Measurements from ENCODE around the gene RHCG. TPM values are rescaled to one million over a fixed set of nuclear protein-coding genes. Genes with fewer than 3 reads are reported as not detected.
A peak's percentile ranks its signal among the peaks of the same experiment; 100 is the strongest.

RHCG gene
- total RNA-seq, 2 experiments from 2014 or later = not detected

GRCh38 chr15:89504166-89504565 is 7.8 kb upstream of the RHCG start:
- ATAC-seq (no peak), DNase-seq (no peak)
- peaks cover 23% of the 10 kb centered on the region for H3K27me3 Mint-ChIP-seq
- intact Hi-C loops (cut with micrococcal nuclease) = no loop called here
- CTCF ChIA-PET = no interaction called here
- no peak overlapping the region for H3K27ac Mint-ChIP-seq
- POLR2A ChIA-PET = no interaction called here
- no peaks in the 10 kb centered on the region for H3K36me3 Mint-ChIP-seq (ENCODE audit: low read depth)
- TF ChIP-seq, protein P1, sequence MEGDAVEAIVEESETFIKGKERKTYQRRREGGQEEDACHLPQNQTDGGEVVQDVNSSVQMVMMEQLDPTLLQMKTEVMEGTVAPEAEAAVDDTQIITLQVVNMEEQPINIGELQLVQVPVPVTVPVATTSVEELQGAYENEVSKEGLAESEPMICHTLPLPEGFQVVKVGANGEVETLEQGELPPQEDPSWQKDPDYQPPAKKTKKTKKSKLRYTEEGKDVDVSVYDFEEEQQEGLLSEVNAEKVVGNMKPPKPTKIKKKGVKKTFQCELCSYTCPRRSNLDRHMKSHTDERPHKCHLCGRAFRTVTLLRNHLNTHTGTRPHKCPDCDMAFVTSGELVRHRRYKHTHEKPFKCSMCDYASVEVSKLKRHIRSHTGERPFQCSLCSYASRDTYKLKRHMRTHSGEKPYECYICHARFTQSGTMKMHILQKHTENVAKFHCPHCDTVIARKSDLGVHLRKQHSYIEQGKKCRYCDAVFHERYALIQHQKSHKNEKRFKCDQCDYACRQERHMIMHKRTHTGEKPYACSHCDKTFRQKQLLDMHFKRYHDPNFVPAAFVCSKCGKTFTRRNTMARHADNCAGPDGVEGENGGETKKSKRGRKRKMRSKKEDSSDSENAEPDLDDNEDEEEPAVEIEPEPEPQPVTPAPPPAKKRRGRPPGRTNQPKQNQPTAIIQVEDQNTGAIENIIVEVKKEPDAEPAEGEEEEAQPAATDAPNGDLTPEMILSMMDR (IDR thresholded peaks at IDR 0.05) = no peak
- H3K9me3 Mint-ChIP-seq = no peaks in the 10 kb centered on the region
- no peak overlapping the region for H3K4me3 Mint-ChIP-seq
- no peaks in the 10 kb centered on the region for H3K4me1 Mint-ChIP-seq (ENCODE audit: low read depth)

DNA sequence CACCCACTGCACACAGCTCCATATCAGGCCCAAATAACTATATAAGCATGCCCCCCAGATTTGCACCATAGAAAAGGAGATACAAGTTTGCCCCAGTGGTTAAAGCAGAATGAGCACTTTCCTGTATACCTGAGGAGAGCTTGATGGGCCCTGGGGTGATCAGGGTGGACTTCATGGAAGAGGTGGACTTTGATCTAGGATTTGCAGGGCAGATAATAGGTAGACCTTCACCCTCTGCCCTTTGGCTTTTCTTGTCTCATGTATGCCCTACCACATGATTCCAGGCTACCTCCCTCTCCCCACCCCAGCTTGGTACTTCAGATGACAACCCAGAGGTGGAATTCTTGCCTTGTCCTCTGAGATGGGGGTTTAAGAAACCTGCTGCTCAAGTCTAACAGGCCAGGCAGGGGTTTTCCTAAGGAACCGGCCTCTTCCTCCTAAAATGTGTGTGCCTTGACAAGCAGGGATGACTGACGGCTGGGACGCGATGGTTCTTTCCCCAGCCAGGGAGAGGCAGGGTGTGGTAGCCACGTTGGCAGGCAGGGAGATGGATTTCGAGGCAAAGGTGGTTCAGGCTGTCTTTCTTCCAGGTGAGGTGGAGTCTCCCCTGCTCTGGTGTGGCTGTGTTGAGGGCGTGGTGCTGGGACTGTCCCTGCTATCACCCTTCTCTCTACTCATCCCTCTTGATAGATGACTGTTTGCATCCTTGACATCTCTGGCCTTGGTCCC is 6.6 kb upstream of the RHCG start:
- TF ChIP-seq, protein P1 (IDR thresholded peaks at IDR 0.05) = no peak
- H3K9me3 Mint-ChIP-seq = no peaks in the 10 kb centered on the region
- ChIA-PET POLR2A (no interaction called here), CTCF (no interaction called here)
- H3K27me3 Mint-ChIP-seq = peaks cover 28% of the 10 kb centered on the region
- H3K27ac Mint-ChIP-seq = no peak overlapping the region
- no peak for ATAC-seq
- H3K36me3 Mint-ChIP-seq (ENCODE audit: low read depth) = no peaks in the 10 kb centered on the region
- DNase-seq = no peak
- no peak overlapping the region for H3K4me3 Mint-ChIP-seq
- intact Hi-C loops (cut with micrococcal nuclease) = no loop called here
- no peaks in the 10 kb centered on the region for H3K4me1 Mint-ChIP-seq (ENCODE audit: low read depth)

DNA sequence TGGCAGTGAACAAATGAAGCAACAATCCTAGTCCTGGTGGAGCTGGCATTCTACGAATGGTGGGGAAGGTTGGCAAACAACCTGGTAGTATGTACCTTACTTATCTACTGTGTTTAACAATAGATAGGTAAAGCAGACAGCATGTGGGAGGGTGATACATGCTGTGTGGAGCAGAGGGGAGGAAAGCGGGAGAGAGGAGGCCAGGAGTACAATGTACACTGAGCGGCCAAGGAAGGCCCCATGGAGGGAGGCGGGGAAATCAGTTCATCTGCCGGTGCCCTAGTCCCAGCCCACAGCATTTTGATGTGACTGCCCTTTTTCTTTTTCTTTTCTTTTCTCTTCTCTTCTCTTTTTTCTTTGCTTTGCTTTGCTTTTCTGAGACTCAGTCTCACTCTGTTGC is 5.3 kb upstream of the RHCG start:
- intact Hi-C loops (cut with micrococcal nuclease) = no loop called here
- peaks cover 34% of the 10 kb centered on the region for H3K27me3 Mint-ChIP-seq
- ATAC-seq (no peak), DNase-seq (no peak)
- ChIA-PET CTCF (interaction anchor here (1.8 kb wide), 1 partner anchor 143 kb away, joined by 7 read pairs; no protein-coding TSS in a partner anchor), POLR2A (no interaction called here)
- no peak overlapping the region for H3K27ac Mint-ChIP-seq
- TF ChIP-seq, protein P1 (IDR thresholded peaks at IDR 0.05) = no peak
- no peaks in the 10 kb centered on the region for H3K9me3 Mint-ChIP-seq
- H3K36me3 Mint-ChIP-seq (ENCODE audit: low read depth) = no peaks in the 10 kb centered on the region
- peaks cover 3% of the 10 kb centered on the region for H3K4me1 Mint-ChIP-seq (ENCODE audit: low read depth)
- H3K4me3 Mint-ChIP-seq = no peak overlapping the region

DNA sequence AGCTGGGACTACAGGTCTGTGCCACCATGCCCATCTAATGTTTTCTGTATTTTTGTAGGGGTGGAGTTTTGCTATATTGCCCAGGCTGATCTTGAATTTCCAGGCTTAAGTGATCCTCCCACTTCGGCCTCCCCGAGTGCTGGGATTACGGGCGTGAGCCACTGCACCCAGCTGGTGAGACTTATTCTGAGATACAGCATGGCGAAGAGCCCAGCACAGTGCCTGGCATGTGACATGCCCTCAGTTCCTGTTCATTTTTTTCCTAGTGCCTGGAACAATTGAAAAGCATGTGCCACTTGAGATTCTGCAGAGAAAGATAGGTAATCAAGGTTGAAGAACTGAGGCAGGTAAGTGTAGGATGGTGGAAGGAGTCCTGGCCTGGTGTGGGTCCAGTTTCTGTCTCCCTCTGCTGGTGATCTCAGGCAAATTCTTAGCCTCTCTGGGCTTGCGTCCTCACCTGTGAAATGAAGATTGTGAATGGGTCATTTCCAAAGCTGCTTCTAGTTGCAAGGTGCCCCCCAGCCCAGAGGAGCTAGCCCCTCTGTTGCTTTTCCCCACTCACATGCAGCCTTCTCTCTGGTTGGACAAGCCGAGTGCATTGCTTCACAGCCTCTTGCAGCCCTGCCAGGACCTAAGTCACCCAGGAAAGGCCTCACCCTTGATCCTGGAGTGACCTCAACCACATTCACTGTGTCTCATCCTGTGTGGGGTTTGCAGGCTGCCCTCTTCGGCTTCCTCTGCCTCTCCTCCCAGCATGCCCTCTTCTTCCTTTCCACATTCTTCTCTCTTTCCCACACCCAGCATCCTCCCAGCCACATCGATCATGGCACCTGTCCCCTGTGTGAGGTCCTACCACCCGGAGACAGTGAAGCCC is 4.3 kb upstream of the RHCG start:
- DNase-seq (peak; percentile 17), ATAC-seq (no peak)
- peaks cover 40% of the 10 kb centered on the region for H3K27me3 Mint-ChIP-seq
- H3K9me3 Mint-ChIP-seq = no peaks in the 10 kb centered on the region
- TF ChIP-seq, protein P1 (IDR thresholded peaks at IDR 0.05) = peak; percentile 17
- ChIA-PET CTCF (interaction anchor here (1.5 to 1.8 kb wide), 3 partner anchors 58 to 142 kb away, joined by 3 to 7 read pairs (median 4); no protein-coding TSS in a partner anchor), POLR2A (no interaction called here)
- H3K4me3 Mint-ChIP-seq = no peak overlapping the region
- no peak overlapping the region for H3K27ac Mint-ChIP-seq
- peaks cover 8% of the 10 kb centered on the region for H3K4me1 Mint-ChIP-seq (ENCODE audit: low read depth)
- H3K36me3 Mint-ChIP-seq (ENCODE audit: low read depth) = no peaks in the 10 kb centered on the region
- intact Hi-C loops (cut with micrococcal nuclease) = no loop called here

DNA sequence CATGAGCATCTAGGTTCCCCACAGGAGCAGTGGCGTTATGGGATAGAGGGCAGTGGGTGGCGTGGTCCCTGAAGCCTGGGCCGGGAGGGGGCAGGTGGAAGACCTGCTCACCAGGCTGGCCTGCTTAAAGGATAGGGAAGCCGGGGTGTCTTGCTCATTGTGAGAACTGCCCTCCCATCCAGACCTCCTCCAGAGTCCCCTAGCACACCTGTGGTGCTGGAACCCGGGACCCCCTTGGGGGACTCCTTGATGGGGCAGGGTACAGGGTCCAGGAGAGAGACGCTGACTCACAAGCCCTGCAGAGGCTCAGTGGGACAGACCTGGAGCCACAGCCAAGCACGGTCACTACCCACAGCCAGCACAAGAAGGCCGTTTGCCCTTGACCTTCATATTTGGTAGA is 2.8 kb upstream of the RHCG start:
- TF ChIP-seq, protein P1 (IDR thresholded peaks at IDR 0.05) = no peak
- DNase-seq = no peak
- H3K4me1 Mint-ChIP-seq (ENCODE audit: low read depth) = peaks cover 8% of the 10 kb centered on the region
- no peak overlapping the region for H3K4me3 Mint-ChIP-seq
- POLR2A ChIA-PET = no interaction called here
- H3K9me3 Mint-ChIP-seq = no peaks in the 10 kb centered on the region
- H3K27ac Mint-ChIP-seq = no peak overlapping the region
- no peak for ATAC-seq
- intact Hi-C loops (cut with micrococcal nuclease) = no loop called here
- peaks cover 48% of the 10 kb centered on the region for H3K27me3 Mint-ChIP-seq
- CTCF ChIA-PET = no interaction called here
- no peaks in the 10 kb centered on the region for H3K36me3 Mint-ChIP-seq (ENCODE audit: low read depth)

Measured in activated CD8-positive, alpha-beta T cell treated with anti-CD3 and anti-CD28 coated beads for 36 hours (primary cell).